Hypothalamus (tissue), 51 donors: ENCODE data around the gene DBNDD2.

Experiments used
- DNase-seq, 51 donors: peaks; one replicate each; lab custom pipeline; 2025; lab: John Stamatoyannopoulos, UW

The DBNDD2 gene

GRCh38 chr20:45445805-45446562, 37.9 kb downstream of the DBNDD2 start:
- DNase-seq, result no peak

GRCh38 chr20:45448270-45448669, 40.2 kb downstream of the DBNDD2 start:
- DNase-seq, result no peak

- DNase-seq, result no peak
Measured at GRCh38 chr20:45449528-45449927, 41.4 kb downstream of the DBNDD2 start.

GRCh38 chr20:45450097-45450818, 42.2 kb downstream of the DBNDD2 start:
- DNase-seq, result peak in 2 of 51 donors; percentile 8 to 16

GRCh38 chr20:45452238-45452637, 44.1 kb downstream of the DBNDD2 start:
- no peak for DNase-seq

- no peak for DNase-seq
Measured at GRCh38 chr20:45452772-45453691, 44.9 kb downstream of the DBNDD2 start.

- no peak for DNase-seq
Measured at GRCh38 chr20:45456632-45457031, 48.5 kb downstream of the DBNDD2 start.

- DNase-seq, result no peak
Measured at GRCh38 chr20:45459606-45460005, 51.5 kb downstream of the DBNDD2 start.
